SU-DHL-6 (cell line): ENCODE data around the gene ARHGAP10.

Experiments used
- EZH2phosphoT487 ChIP-seq: fragments of 200-600 bp; sonication (generic), shearing (Covaris generic); conservative IDR thresholded peaks from 2 replicates; pipeline ENCODE4 v1.6.1; 2018; ENCODE audit warnings: mild to moderate bottlenecking, antibody characterized with exemption, low read length, moderate library complexity, mixed read lengths
- TF ChIP-seq, protein P1 (sequence below): fragments of 200-600 bp; sonication (generic); IDR thresholded peaks from one replicate; pipeline ENCODE4 v1.5.1; 2017; ENCODE audit warnings: antibody characterized with exemption, mild to moderate bottlenecking, low read length, moderate library complexity; ENCODE audit not compliant: insufficient read depth, poor library complexity, severe bottlenecking

DNA sequence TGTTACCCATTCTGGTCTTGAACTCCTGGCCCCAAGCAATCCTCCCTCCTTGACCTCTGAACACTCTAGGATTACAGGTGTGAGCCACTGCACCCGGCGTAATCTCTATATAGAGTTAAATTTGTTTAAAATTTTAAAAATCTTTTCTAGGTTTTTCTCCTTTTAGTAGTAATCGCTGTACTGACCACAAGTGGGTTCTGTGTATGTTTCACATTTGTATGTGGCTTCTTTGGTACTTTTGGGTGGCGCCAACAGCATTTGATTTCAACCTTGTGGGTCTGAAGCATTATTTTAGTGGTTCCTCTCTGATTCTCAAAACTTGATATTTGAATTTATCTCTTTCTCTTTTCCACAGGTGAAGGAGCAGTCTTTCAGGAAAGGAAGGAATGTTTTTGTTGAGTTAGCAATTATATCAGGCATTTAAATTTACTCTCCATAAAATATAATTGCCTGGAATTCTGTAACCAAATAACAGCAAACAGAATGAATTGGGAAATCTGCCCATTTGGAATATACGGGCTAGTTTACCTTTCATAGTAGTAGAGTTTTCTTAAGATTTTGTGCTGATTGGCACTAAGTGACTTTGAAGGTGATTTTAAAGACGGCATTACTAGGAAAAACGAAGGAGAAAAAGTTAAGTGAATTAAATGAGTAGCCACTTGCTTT, 29.5 kb downstream of the ARHGAP10 start:
- TF ChIP-seq, protein P1, sequence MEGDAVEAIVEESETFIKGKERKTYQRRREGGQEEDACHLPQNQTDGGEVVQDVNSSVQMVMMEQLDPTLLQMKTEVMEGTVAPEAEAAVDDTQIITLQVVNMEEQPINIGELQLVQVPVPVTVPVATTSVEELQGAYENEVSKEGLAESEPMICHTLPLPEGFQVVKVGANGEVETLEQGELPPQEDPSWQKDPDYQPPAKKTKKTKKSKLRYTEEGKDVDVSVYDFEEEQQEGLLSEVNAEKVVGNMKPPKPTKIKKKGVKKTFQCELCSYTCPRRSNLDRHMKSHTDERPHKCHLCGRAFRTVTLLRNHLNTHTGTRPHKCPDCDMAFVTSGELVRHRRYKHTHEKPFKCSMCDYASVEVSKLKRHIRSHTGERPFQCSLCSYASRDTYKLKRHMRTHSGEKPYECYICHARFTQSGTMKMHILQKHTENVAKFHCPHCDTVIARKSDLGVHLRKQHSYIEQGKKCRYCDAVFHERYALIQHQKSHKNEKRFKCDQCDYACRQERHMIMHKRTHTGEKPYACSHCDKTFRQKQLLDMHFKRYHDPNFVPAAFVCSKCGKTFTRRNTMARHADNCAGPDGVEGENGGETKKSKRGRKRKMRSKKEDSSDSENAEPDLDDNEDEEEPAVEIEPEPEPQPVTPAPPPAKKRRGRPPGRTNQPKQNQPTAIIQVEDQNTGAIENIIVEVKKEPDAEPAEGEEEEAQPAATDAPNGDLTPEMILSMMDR = no peak
- no peak for TF ChIP-seq EZH2phosphoT487
